CD8-positive, alpha-beta memory T cell (primary cell): ENCODE data around the gene TMEM132D. TPM values are rescaled to one million over a fixed set of nuclear protein-coding genes. Genes with fewer than 3 reads are reported as not detected.

ENCODE experiments used
- CTCF ChIA-PET: fragments of 350-600 bp; sonication (Branson Sonifier 250); formaldehyde crosslinking; loops from one replicate; lab custom pipeline; 2021; ENCODE audit warnings: antibody characterized with exemption; lab: Charles Lee
- POLR2A ChIA-PET: fragments of 350-600 bp; sonication (Branson Sonifier 250); formaldehyde crosslinking; loops from one replicate; lab custom pipeline; 2021; ENCODE audit warnings: antibody characterized with exemption; lab: Charles Lee
- DNase-seq, 5 donors: peaks; one replicate each; pipeline versions ENCODE4 v3.0.0 to v3.0.0-alpha.2; 2020 to 2022; ENCODE audit warnings: mixed read lengths in 1 of 5
- H3K27ac ChIP-seq: one replicate; pipeline ENCODE4 v1.7.0; 2013; ENCODE audit warnings: low read depth, mild to moderate bottlenecking, low read length, moderate library complexity
- H3K27me3 ChIP-seq: 2 replicates; pipeline ENCODE4 v1.7.0; 2013; ENCODE audit warnings: low read length, mild to moderate bottlenecking; ENCODE audit not compliant: insufficient read depth, poor library complexity, severe bottlenecking
- H3K36me3 ChIP-seq: 2 replicates; pipeline ENCODE4 v1.7.0; 2013; ENCODE audit warnings: mild to moderate bottlenecking, low read length, moderate library complexity; ENCODE audit not compliant: insufficient read depth
- H3K4me1 ChIP-seq: 2 replicates; pipeline ENCODE4 v1.7.0; 2013; ENCODE audit warnings: mild to moderate bottlenecking, low read length, moderate library complexity; ENCODE audit not compliant: insufficient read depth
- H3K4me3 ChIP-seq: 2 replicates; pipeline ENCODE4 v1.7.0; 2013; ENCODE audit warnings: mild to moderate bottlenecking, low read length
- H3K9me3 ChIP-seq: 2 replicates; pipeline ENCODE4 v1.7.0; 2013; ENCODE audit warnings: mild to moderate bottlenecking, low read length
- H3K27ac Mint-ChIP-seq, 8 donors: one replicate each; pipeline ENCODE4 v1.8.0; 2020 to 2021; ENCODE audit warnings: mixed read lengths in 8 of 8, mild to moderate bottlenecking in 6 of 8, inconsistent platforms in 3 of 8, moderate library complexity in 3 of 8
- H3K27me3 Mint-ChIP-seq, 2 donors: one replicate each; pipeline ENCODE4 v1.8.0; 2020 to 2021; ENCODE audit warnings: mixed read lengths in 2 of 2, mild to moderate bottlenecking in 1 of 2, moderate library complexity in 1 of 2
- H3K36me3 Mint-ChIP-seq, 3 donors: one replicate each; pipeline ENCODE4 v1.8.0; 2020 to 2021; ENCODE audit warnings: mixed read lengths in 3 of 3, inconsistent platforms in 1 of 3, mild to moderate bottlenecking in 1 of 3
- H3K4me1 Mint-ChIP-seq, 3 donors: one replicate each; pipeline ENCODE4 v1.8.0; 2020 to 2021; ENCODE audit warnings: mixed read lengths in 3 of 3, inconsistent platforms in 1 of 3, mild to moderate bottlenecking in 1 of 3
- H3K4me3 Mint-ChIP-seq, 7 donors: one replicate each; pipeline ENCODE4 v1.8.0; 2020 to 2021; ENCODE audit warnings: mixed read lengths in 7 of 7, mild to moderate bottlenecking in 6 of 7, moderate library complexity in 4 of 7, inconsistent platforms in 2 of 7
- H3K9me3 Mint-ChIP-seq, 5 donors: one replicate each; pipeline ENCODE4 v1.8.0; 2020 to 2022; ENCODE audit warnings: mixed read lengths in 5 of 5, mild to moderate bottlenecking in 3 of 5, moderate library complexity in 2 of 5, inconsistent platforms in 1 of 5
- polyA plus RNA-seq: library from polyadenylated mRNA; unstranded; fragments of 300-500 nt; fragmentation: Illumina TruSeq; gene quantifications from one replicate; pipeline ENCODE4 v1.2.3, GENCODE V29; 2021
- total RNA-seq, 2 experiments: library from RNA; stranded (reverse); gene quantifications; one replicate each; pipeline ENCODE4 v1.2.3, GENCODE V29; 2021

The TMEM132D gene
- total and polyA plus RNA-seq, 3 experiments from 2014 or later = not detected

GRCh38 chr12:129378496-129378895 lies 525.3 kb downstream of the TMEM132D start:
- no peaks in the 10 kb centered on the region for H3K36me3 Mint-ChIP-seq
- ChIA-PET POLR2A (no interaction called here), CTCF (no interaction called here)

GRCh38 chr12:129373746-129374145 lies 530.1 kb downstream of the TMEM132D start:
- Mint-ChIP-seq H3K36me3 (no peaks in the 10 kb centered on the region), H3K27me3 (peaks cover 0 to 2% of the 10 kb centered on the region in 2 donors), H3K4me3 (no peak overlapping the region), H3K9me3 (peaks cover 0 to 13% (median 0%) of the 10 kb centered on the region in 5 donors), H3K27ac (no peak overlapping the region), H3K4me1 (no peaks in the 10 kb centered on the region)
- Histone ChIP-seq H3K9me3 (no peaks in the 10 kb centered on the region), H3K27ac (no peak overlapping the region), H3K36me3 (no peaks in the 10 kb centered on the region), H3K4me3 (no peak overlapping the region), H3K27me3 (no peaks in the 10 kb centered on the region), H3K4me1 (no peaks in the 10 kb centered on the region)
- DNase-seq = no peak
- POLR2A ChIA-PET = no interaction called here
- CTCF ChIA-PET = no interaction called here

More at GRCh38 chr12:129378496-129378895, 525.3 kb downstream of the TMEM132D start:
- Histone ChIP-seq H3K27ac (no peak overlapping the region), H3K9me3 (no peaks in the 10 kb centered on the region), H3K4me1 (no peaks in the 10 kb centered on the region), H3K27me3 (no peaks in the 10 kb centered on the region), H3K4me3 (no peak overlapping the region), H3K36me3 (no peaks in the 10 kb centered on the region)
- DNase-seq = no peak
- Mint-ChIP-seq H3K4me3 (no peak overlapping the region), H3K9me3 (peaks cover 0 to 17% (median 2%) of the 10 kb centered on the region in 5 donors), H3K27ac (no peak overlapping the region), H3K27me3 (peaks cover 0 to 2% of the 10 kb centered on the region in 2 donors), H3K4me1 (no peaks in the 10 kb centered on the region)

- H3K4me1 ChIP-seq = no peaks in the 10 kb centered on the region
- Mint-ChIP-seq H3K4me3 (no peak overlapping the region), H3K27ac (no peak overlapping the region), H3K36me3 (no peaks in the 10 kb centered on the region), H3K27me3 (peaks cover 0 to 2% of the 10 kb centered on the region in 2 donors), H3K4me1 (no peaks in the 10 kb centered on the region), H3K9me3 (peaks cover 0 to 12% (median 0%) of the 10 kb centered on the region in 5 donors)
- no peak overlapping the region for H3K4me3 ChIP-seq
- H3K27ac ChIP-seq = no peak overlapping the region
- H3K9me3 ChIP-seq = no peaks in the 10 kb centered on the region
- H3K36me3 ChIP-seq = no peaks in the 10 kb centered on the region
- CTCF ChIA-PET = no interaction called here
- no peaks in the 10 kb centered on the region for H3K27me3 ChIP-seq
- POLR2A ChIA-PET = no interaction called here
- no peak for DNase-seq
Observed at GRCh38 chr12:129372876-129373275, 530.9 kb downstream of the TMEM132D start.

- no peaks in the 10 kb centered on the region for H3K27me3 ChIP-seq
- no peaks in the 10 kb centered on the region for H3K4me1 ChIP-seq
- Mint-ChIP-seq H3K4me1 (no peaks in the 10 kb centered on the region), H3K9me3 (peaks cover 0 to 6% (median 0%) of the 10 kb centered on the region in 5 donors), H3K36me3 (no peaks in the 10 kb centered on the region), H3K27ac (no peak overlapping the region), H3K4me3 (no peak overlapping the region), H3K27me3 (peaks cover 0 to 4% of the 10 kb centered on the region in 2 donors)
- no peak overlapping the region for H3K27ac ChIP-seq
- H3K4me3 ChIP-seq = no peak overlapping the region
- H3K36me3 ChIP-seq = no peaks in the 10 kb centered on the region
- CTCF ChIA-PET = no interaction called here
- POLR2A ChIA-PET = no interaction called here
- no peaks in the 10 kb centered on the region for H3K9me3 ChIP-seq
- DNase-seq = no peak
Observed at GRCh38 chr12:129372348-129372747, 531.5 kb downstream of the TMEM132D start.

GRCh38 chr12:129371268-129371667 lies 532.6 kb downstream of the TMEM132D start:
- Mint-ChIP-seq H3K36me3 (no peaks in the 10 kb centered on the region), H3K4me3 (no peak overlapping the region), H3K27me3 (peaks cover 0 to 6% of the 10 kb centered on the region in 2 donors), H3K27ac (no peak overlapping the region), H3K4me1 (no peaks in the 10 kb centered on the region), H3K9me3 (peaks cover 0 to 6% (median 0%) of the 10 kb centered on the region in 5 donors)
- ChIA-PET CTCF (no interaction called here), POLR2A (no interaction called here)
- H3K27me3 ChIP-seq = no peaks in the 10 kb centered on the region
- H3K27ac ChIP-seq = no peak overlapping the region
- DNase-seq = no peak
- H3K9me3 ChIP-seq = no peaks in the 10 kb centered on the region
- H3K36me3 ChIP-seq = no peaks in the 10 kb centered on the region
- H3K4me3 ChIP-seq = no peak overlapping the region
- no peaks in the 10 kb centered on the region for H3K4me1 ChIP-seq

GRCh38 chr12:129366656-129367055 lies 537.2 kb downstream of the TMEM132D start:
- DNase-seq = no peak
- CTCF ChIA-PET = no interaction called here
- Mint-ChIP-seq H3K9me3 (peaks cover 0 to 8% (median 0%) of the 10 kb centered on the region in 5 donors), H3K27me3 (peaks cover 0 to 4% of the 10 kb centered on the region in 2 donors), H3K27ac (no peak overlapping the region), H3K4me3 (no peak overlapping the region), H3K4me1 (no peaks in the 10 kb centered on the region), H3K36me3 (no peaks in the 10 kb centered on the region)
- no peaks in the 10 kb centered on the region for H3K4me1 ChIP-seq
- H3K27me3 ChIP-seq = no peaks in the 10 kb centered on the region
- H3K27ac ChIP-seq = no peak overlapping the region
- no peaks in the 10 kb centered on the region for H3K36me3 ChIP-seq
- no peak overlapping the region for H3K4me3 ChIP-seq
- H3K9me3 ChIP-seq = no peaks in the 10 kb centered on the region
- POLR2A ChIA-PET = no interaction called here

GRCh38 chr12:129363041-129363440 lies 540.8 kb downstream of the TMEM132D start:
- Histone ChIP-seq H3K27ac (no peak overlapping the region), H3K4me1 (no peaks in the 10 kb centered on the region), H3K4me3 (no peak overlapping the region), H3K36me3 (no peaks in the 10 kb centered on the region), H3K9me3 (no peaks in the 10 kb centered on the region), H3K27me3 (no peaks in the 10 kb centered on the region)
- POLR2A ChIA-PET = no interaction called here
- Mint-ChIP-seq H3K36me3 (no peaks in the 10 kb centered on the region), H3K27me3 (peaks cover 0 to 4% of the 10 kb centered on the region in 2 donors), H3K4me1 (no peaks in the 10 kb centered on the region), H3K9me3 (peaks cover 0 to 8% (median 2%) of the 10 kb centered on the region in 5 donors), H3K27ac (no peak overlapping the region), H3K4me3 (no peak overlapping the region)
- CTCF ChIA-PET = no interaction called here
- no peak for DNase-seq

- no peaks in the 10 kb centered on the region for H3K9me3 ChIP-seq
- ChIA-PET CTCF (no interaction called here), POLR2A (no interaction called here)
- no peak overlapping the region for H3K4me3 Mint-ChIP-seq
- H3K36me3 ChIP-seq = no peaks in the 10 kb centered on the region
- peaks cover 0 to 4% (median 2%) of the 10 kb centered on the region in 5 donors for H3K9me3 Mint-ChIP-seq
- no peaks in the 10 kb centered on the region for H3K4me1 Mint-ChIP-seq
- H3K4me1 ChIP-seq = no peaks in the 10 kb centered on the region
- no peaks in the 10 kb centered on the region for H3K36me3 Mint-ChIP-seq
- H3K4me3 ChIP-seq = no peak overlapping the region
- H3K27ac ChIP-seq = no peak overlapping the region
- DNase-seq = no peak
- H3K27me3 Mint-ChIP-seq = no peaks in the 10 kb centered on the region
- H3K27me3 ChIP-seq = no peaks in the 10 kb centered on the region
- H3K27ac Mint-ChIP-seq = no peak overlapping the region
Observed at GRCh38 chr12:129357233-129357632, 546.6 kb downstream of the TMEM132D start.
